TTC549 (cell line): ENCODE measurements around the gene MAPRE2.

ENCODE experiments used
- FAIRE-seq: peaks from 2 replicates; lab custom pipeline; 2012; peaks lifted over from hg19 to GRCh38; lab: Jason Lieb, UNC

MAPRE2 gene

DNA sequence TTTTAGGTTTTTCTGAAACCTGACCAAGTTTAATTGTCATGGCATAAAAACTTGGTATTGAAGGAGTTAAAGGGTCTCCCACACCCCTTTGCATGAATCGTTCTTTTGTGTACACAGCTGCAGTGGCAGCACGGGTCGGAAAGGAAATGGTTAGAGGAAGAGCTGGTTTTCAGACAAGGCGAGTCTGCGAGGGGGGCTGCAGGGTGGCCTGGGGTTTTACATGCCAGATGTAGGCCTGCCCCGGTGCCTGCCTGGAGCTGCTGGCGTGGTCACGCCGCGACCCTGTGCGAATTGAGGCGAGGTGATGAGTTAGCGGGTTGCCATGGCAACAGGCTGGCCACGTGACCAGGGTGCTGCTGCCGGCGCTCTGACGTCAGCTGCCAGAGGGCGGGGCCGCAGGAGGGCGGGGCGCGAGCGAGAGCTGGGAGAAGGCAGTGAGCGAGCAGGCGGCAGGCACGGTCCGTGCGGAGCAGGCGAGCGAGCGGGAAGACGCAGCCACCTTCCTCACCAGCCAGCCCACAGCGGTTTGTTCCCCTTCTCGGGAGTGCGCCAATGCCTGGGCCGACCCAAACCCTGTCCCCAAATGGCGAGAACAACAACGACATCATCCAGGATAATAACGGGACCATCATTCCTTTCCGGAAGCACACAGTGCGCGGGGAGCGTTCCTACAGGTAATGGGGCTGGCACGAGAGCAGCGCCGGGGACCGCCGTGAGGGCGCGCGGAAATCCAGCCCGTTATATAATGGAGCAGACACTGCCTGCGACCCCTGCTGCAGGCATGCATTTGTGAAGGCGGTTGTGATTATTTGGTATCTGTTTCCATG, at the start of gene MAPRE2:
Gene MAPRE2 (plus strand): TSS at position 426 of the 827 bp plus-strand sequence. CDS start 127 bp downstream, at position 553.
- FAIRE-seq: no peak

DNA sequence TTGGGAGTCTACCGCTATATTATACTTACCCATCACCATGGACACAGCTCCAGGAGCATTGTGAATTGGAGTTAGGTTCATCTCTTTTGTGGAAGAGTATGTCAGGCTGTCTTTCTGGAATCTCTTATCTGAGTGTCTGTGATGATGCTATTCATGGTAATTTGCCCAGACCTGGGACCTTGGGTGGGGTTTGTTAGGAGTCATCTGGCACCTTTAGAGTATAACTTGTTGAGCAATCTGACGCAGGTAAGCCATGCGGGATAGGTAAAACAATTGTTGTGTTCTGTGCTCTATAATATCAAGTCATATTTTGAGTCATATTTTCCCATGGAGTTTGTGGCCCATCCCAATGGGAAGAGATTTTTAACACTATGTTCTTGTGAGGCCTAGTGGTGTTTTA, 49.7 kb upstream of the MAPRE2 start:
- FAIRE-seq: no peak

DNA sequence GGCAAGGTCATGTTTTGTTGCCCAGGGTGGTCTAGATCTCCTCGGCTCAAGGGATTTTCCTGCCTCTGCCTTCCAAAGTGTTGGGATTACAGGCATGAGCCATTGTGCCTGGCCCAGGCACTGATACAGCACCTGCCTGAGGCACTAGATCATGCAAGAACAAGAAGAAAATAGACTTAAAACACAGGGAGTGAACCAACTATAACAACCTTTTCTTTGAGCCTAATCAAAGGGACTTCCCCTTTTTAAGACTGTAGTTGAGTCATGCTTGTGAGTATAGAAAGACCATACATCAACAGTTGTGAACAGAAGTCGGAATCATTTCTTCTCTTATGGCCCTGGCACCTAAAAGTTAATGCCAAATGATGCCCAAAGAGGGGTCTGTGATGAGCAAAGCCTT, 47.9 kb upstream of the MAPRE2 start:
- no peak for FAIRE-seq

DNA sequence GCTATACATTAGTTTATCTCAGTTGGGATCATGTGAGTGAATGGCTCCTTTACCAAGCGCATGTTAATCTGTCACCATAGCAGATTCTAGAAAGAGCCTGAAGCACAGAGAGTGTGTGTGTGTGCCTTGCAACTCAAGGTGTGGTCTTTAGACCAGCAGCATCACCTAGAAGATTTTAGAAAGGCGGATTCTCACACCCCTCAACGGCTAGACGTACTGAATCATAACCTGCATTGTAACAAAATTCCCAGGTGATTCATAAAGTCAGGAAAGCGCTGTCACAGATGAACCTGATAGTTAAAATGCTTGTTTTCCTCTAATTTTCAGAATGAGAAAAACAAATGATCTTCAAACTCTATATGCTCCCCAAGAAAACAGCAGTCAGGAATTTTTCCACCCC, 45.5 kb upstream of the MAPRE2 start:
- no peak for FAIRE-seq

DNA sequence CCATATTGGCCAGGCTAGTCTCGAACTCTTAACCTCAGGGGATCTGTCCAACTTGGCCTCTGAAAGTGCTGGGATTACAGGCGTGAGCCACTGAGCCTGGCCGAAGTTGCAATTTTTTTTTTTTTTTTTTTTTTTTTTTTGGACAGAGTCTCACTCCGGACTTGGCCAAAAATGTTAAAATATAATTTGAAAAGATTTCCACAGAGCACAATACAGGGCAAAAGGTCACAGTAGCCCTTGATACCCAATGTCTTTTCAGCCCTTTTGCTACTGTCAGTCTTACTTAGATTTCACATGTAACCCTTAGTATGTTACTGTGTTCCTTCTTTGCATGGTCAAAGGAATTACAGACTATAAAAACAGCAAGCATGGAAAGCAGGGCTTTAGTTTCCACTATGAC, 42.6 kb upstream of the MAPRE2 start:
- FAIRE-seq: no peak

DNA sequence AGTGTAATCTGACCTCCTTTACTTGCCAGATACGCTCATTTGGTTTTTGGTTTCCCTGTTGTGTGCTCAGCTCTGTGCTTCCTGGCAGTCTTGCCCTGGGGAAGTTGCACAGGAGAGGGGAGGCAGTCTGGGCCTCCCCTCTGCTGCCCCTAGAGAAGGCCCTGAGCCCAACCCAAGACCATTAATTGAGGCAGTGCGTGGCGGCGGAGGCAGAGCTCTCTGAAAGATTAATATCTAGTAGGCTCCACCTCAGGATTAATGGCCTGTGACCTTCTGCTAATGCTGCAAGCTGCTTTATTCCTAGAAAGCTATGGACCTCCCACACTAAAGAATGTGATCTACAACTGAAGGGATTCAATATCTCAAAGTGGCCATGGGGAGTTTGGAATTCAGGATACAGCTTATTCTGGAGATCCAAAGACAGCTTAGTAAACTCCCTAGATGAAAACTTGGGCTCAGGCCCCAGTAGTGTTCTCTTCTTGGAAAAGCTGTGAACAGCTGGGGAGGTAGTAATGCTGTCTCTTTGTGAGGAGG, 41.4 kb upstream of the MAPRE2 start:
- FAIRE-seq: no peak

DNA sequence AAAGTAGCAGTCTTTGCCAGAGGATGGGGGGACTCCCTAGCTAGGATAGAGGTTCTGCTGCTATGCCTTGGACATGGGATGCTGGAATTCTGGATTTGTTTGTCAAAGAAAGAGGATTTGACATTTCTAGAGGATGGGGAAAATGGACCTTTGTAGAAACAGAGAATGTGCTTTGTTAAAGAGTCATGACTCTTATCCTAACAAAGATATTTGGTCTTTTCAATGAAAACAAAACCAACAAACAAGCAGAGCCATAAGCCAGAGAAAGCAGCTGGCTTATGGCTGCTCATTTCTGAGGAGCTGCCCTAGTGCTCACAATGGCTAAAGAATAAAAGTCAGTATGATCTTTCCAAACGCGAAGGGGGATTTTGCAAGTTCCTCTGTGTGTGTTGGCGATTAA, 40.8 kb upstream of the MAPRE2 start:
- FAIRE-seq: no peak

DNA sequence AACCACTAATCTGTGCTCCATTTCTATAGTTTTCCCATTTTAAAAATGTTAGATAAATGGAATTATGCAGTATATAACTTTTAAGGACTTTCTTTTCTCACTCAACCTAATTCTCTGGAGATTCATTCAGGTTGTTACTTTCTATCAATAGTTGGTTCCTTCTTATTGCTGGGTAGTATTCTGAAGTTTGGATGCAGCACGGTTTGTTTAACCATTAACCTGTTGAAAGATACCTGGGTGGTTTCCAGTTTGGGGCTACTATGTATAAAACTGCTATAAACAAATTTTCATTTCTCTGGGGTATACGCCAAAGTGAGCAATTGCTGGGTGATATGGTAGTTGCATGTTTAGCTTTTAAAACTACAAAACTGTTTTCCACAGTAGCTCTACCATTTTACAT, 39.1 kb upstream of the MAPRE2 start:
- FAIRE-seq: no peak

DNA sequence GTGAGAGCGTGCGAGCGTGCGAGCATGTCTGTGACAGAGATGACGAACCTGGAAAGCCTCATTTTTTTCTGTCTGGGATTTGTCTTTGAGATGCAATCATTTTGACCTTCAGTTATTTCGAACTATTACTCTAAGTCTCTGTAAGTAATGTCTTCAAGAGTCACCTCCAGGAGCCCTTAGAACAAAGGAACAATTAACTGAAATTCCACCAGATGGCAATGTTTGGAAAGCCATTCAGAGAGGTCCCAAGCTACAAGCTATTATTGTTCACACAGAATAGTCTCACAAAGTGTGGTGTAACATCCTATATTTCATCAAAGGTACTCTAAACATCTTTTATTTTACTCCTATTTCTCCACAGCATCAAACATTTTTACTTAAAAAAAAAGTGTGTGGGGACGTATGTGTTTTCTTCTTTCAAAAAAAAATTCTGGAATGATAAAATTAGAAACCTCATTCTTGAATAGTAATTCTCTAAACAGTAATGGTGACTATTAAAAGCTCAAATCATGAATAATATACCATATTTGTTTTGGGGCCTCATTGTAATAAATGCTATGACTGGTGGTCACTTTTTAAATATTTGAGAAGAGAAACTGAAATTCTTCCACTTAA, 35.1 kb upstream of the MAPRE2 start:
- peak; percentile 88 for FAIRE-seq

DNA sequence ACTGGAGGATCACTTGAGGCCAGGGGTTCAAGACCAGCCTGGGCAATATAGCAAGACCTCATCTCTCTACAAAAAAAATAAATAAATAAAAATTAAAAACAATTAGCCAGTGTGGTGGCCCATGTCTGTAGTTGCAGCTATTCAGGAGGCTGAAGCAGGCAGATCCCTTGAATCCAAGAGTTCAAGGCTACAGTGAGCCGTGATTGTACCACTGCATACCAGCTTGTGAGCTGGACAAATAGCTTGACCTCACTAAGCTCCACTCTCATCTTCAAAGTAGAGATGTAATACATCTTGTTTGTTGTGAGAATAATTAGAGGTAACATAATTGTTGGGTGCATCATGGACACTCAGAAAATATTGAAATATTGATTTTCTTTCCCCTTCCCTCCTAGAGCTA, 31.1 kb upstream of the MAPRE2 start:
- no peak for FAIRE-seq

DNA sequence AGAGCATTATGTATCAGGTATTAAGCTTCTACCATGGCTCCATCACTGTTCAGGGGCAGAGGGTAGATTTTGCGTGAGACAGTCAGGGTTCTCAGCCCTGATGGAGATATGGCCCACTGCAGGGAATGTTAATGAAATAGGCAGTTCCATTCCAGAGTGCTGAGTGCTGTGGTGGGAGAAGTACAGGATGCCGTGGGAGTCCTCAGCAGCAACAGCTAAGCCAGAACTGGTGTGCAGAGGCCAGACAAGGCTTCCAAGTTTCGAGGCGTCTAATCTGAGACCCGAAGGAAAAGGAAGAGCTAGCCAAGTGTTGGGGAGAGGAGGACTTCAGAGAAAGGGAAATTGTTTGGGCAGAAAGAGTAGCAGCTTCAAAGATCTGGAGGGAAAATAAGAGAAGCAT, 30.2 kb upstream of the MAPRE2 start:
- no peak for FAIRE-seq

DNA sequence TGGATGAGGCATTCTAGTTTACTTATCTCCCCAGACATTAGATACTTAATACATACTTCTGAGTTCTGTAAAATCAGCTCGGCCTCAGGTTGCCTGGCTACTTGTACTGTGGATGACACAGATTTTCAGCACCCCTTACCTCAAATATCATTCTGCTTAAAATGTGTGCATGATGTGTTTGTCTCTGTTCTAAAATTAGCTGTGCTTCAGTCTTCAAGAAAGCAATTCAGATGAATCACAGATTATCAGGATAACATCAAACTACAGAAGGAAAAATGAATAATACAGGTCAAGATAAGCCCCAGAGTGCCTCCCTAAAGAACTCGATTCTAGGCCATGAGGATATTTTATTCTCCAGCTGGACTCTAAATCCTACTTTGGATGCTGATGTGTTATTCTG, 21.3 kb upstream of the MAPRE2 start:
- no peak for FAIRE-seq

DNA sequence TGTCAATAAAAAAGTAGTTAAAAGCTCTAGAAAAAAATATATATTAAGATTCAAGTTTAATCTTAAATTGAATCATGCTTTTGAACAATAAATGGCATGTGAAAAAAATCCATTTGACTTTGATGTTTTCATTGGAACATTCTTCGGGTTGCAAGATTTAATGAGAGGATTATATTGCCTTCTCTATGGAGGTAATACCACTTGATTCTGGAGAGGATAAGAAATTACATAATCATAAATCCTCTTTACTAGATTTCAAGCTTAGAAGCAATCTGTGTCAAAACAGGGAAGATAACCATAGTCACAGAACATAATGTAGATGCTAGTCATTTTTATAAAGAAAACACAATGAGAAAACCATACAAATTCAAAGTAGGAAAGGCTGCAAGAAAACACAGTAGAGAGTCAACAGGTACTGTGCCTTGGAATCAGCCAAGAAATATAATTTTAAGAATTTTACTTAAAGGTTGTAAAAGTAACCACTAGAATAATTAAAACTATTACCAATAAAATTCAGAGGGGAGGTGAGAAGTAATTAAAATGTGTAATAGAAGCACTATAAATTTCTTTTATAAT, 18.7 kb upstream of the MAPRE2 start:
- no peak for FAIRE-seq

DNA sequence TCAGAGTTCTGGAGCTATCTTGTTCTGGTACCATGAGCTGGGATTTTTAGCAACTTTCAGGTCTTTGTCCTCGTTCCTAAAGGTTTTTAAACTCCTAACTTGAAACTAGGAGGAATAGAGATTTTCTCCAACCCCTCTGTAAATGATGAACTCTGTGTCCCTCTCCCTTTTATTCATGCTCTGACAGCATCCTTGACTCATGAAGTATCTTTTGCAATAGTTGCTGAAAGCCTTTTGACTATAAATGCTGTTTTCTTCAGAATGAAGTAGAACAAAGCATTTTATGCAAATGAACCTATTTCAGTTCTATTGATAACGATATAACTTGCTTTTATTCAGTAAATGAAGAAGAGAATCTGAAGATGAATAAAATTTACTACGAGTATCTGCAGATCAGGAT, 17.0 kb upstream of the MAPRE2 start:
- FAIRE-seq: no peak

DNA sequence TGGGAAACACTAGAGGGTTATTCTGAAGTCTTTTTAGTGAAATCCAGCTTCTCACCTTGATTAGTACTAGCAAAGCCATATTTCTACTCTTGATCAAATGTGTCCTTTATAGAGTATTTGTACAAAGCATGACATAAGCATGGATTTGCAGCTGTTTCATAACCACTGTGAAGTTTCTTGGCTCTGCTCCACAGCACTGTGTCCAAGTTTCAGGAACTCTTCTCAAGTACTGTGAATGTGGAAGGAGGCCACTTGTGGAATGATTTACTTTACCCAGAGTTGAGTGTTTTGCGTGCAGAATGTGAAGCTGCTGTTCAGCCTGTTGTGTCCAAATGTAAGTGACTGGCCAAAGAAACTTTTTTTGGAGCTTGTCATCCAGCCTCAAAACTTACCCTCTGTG, 16.2 kb upstream of the MAPRE2 start:
- FAIRE-seq: no peak

DNA sequence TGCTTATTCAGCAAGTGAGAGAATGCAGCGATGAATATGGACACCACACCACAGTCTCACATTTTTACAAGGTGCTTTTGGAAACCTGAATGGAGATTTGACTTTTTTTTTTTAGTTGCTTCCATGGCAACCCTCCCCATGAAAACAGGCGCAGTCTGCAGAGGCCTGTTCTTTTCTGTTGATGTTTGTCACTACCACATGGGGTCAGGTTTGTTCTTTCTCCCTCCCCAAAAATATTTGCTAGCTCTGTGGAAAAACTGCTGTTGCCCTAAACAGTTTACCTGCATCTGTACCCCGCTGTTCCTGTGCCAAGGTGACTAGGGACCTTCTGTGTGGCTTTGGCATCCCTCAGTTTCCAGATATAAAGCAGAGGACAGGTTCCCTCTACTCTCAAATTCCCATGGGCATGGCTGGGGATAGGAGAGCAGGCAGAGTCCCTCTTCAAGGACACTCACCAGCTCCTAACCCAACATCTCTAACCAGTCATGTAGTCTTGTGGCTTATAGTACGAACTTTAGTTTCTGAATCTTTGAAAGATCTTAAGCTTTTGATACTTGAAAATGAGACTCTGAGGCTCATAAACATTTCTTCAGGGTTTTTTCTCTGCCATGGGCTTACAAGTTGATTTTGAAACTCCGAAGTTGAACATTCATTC, 14.7 kb upstream of the MAPRE2 start:
- FAIRE-seq: no peak

DNA sequence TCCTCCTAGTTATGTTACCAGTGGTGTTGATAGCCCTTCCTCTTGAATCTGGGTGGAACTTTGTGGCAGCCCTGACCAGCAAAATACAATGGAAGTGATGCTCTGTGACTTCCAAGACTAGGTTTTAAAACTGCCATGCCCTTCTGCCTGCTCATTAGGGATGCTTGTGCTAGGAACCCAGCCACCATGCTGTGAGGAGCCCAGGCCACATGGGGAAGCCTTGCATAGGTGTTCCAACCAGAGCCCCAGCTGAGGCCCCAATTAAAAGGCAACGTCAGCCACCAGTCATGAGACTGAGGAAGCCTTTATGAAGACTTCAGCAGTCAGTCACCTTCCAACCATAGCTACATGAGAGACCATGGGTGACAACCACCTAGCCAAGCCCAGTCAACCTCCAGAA, 14.0 kb upstream of the MAPRE2 start:
- no peak for FAIRE-seq

DNA sequence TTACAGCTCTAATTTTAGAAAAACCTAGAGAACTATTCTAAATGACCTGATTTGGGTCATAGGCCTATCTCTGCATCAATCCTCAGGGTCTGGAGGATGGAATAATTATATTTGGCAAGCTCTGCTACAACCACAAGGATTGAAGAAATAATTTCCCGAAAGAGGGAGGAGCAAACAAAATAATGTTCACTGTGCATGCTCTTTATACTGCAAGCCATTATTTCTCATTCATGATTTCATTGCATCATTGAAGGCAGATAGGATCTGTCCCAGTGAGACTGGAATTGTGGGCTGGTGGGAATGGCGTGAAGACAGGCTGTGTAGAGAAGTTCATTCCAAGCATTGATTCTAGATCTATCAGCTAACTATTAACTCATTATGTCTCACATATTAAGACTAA, 12.7 kb upstream of the MAPRE2 start:
- FAIRE-seq: no peak

DNA sequence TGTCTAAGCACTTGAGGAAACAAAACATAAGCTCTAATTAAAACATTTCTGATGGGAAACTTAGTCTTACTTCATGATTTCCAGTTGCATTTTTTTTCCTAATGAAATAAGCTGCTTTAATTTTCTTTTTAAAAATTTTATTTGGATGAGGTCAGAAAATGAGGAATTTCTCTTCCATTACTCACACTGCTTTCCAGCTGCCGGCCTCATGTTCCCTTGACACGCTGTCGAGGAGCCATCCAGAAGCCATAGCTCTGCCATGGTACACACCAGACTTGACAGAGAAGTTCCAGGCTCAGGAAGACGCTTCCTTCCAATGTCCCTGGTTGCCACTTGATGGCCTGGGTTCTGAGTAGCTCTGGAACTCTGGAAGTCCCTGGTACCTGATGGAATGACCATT, 12.1 kb upstream of the MAPRE2 start:
- no peak for FAIRE-seq

DNA sequence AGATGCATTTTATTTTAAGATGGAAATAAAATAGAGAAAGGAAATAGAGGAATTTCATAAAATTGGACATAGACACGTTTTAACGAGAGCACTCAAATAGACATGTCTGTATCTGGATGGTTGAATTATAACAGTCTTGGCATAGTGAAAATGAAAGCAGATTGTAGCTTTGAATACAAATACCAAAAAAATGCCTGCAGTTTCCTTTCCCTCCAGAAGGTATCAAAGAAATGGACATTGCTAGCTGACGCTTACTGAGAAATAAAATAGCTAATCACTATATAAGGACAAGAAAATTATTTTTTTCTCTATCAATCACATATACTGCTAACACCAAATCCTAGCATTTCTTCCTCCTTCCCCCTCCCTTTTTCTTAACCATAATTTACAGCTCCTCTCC, 11.4 kb upstream of the MAPRE2 start:
- no peak for FAIRE-seq

DNA sequence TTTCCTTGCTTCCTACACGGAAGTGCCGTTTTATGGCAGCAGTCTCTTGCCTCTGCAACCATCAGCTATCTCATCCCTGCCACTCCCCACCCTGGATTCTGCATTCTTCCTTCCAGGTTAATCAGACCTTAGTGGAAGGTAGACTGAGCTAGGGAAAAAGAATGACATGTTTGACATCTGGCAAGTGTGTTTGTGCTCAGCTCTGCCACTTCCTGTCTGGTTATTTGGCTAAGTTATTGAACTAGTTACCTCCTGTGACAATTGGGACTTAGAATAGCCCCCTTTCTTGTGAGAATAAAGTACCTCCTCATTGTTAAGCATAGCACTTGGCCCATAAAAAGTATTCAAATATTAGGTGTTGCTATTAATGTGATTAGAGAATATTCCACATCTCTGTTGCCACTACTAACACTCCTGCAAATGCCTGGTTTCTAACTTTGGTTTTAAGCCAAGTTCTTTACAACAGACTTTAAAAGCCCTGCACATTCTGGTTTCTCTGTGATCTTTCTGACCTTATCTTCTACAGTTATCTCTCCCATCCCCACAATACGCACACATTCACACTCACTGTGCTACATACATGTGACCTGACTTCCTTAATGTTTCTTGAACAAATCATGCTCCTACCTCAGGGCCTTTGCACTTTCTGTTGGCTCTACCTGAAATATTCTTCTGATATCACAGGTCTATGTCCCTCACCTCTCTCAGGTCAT, 10.8 kb upstream of the MAPRE2 start:
- FAIRE-seq: no peak

DNA sequence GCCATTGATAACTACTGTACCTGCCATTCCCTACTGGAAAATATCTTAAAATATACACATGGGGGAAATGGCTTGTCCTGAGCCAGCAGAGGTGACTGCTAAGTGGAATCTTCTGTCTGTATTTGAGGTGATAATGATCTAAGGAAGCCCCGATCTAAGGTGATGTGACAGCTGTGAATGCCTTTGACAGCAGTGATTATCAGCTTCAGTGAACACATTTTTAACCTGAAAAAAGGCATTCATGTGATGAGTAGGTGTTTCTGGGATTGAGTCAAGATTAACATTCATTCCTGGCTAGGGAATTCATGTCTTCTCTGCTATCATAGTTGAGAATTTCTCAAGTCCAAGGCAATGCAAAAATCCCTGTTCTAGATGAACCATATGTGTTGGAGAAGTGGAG, 9.1 kb upstream of the MAPRE2 start:
- FAIRE-seq: no peak
